ENCODE data around the gene EPHB4.
"Not testable (repeated sequence)": the region's sequence is repeated elsewhere in the genome, so short reads cannot be mapped to it uniquely, and the experiment has no call there.

EPHB4 gene

GRCh38 chr7:100819586-100819985 is 7.7 kb downstream of the EPHB4 start:
- DNase-seq = no peak

GRCh38 chr7:100818825-100819224 is 8.5 kb downstream of the EPHB4 start:
- DNase-seq = no peak

- DNase-seq = no peak
Observed at GRCh38 chr7:100818366-100818765, 9.0 kb downstream of the EPHB4 start.

GRCh38 chr7:100817097-100817496 is 10.2 kb downstream of the EPHB4 start:
- no peak for DNase-seq

DNA sequence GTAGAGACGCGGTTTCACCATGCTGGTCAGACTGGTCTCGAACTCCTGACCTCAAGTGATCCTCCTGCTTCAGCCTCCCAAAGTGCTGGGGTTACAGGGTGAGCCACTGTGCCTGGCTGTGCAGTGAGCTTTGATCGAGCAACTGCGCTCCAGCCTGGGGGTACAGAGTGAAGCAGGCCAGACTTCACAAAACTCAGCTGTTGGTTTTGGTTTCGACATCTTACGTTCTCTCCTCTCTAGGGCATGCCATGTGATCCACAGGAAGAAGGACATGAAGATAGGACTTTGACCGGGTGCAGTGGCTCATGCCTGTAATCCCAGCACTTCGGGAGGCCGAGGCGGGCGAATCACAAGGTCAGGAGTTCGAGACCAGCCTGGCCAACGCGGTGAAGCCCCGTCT is 10.8 kb downstream of the EPHB4 start:
- DNase-seq = not testable (repeated sequence)

DNA sequence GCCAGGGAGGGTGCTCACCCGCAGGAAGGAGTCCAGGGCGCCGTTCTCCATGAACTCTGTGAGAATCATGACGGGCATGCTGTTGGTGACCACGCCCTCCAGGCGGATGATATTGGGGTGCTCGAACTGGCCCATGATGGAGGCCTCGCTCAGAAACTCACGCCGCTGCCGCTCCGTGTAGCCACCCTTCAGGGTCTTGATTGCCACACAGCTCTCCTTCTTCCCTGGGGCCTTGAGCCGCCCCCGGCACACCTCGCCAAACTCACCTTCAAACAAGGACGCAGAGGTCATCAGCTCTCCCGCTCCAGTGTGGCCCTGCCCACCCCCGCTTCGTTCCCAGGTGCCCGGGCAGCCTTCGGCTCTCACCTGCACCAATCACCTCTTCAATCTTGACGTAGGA is 14.6 kb downstream of the EPHB4 start:
- no peak for DNase-seq

DNA sequence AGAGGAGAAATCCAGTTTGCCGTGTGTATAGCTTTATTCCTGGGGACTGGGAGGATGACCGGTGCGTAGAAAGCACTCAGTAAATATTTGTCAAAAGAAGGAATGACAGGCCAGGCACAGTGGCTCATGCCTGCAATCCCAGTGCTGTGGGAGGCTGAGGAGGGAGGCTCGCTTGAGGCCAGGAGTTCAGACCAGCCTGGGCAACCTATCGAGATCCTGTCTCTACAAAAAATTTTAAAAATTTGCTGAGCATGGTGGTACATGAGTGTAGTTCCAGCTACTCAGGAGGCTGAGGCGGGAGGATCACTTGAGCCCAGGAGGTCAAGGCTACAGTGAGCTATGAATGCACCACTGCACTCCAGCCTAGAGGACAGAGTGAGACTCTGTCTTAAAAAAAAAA is 15.8 kb downstream of the EPHB4 start:
- DNase-seq = no peak

DNA sequence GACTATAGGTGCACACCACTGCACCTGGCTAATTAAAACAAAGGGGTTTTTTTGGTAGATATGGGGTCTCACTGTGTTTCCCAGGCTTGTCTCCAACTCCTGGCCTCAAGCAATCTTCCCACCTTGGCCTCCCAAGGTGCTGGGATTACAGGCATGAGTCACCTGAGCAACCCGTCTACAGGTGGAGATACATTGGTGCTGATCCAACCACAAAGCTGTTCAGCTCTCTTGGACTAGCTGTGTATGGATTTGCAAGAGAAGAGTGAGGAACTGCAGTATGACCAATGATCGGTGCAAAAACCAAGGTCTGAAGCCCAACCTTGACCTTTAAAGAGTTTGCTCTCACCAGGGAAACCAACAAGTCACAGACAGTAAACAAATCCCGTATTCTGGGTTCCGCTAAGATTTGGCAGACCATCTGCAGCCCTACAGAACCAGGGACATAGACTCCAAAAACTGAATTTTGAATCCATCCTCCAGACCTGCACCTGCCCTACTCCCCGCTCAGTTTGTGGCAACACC is 18.9 kb downstream of the EPHB4 start:
- no peak for DNase-seq

- DNase-seq = not testable (repeated sequence)
Observed at GRCh38 chr7:100806883-100807282, 20.4 kb downstream of the EPHB4 start.

GRCh38 chr7:100806276-100806675 is 21.0 kb downstream of the EPHB4 start:
- DNase-seq = no peak

DNA sequence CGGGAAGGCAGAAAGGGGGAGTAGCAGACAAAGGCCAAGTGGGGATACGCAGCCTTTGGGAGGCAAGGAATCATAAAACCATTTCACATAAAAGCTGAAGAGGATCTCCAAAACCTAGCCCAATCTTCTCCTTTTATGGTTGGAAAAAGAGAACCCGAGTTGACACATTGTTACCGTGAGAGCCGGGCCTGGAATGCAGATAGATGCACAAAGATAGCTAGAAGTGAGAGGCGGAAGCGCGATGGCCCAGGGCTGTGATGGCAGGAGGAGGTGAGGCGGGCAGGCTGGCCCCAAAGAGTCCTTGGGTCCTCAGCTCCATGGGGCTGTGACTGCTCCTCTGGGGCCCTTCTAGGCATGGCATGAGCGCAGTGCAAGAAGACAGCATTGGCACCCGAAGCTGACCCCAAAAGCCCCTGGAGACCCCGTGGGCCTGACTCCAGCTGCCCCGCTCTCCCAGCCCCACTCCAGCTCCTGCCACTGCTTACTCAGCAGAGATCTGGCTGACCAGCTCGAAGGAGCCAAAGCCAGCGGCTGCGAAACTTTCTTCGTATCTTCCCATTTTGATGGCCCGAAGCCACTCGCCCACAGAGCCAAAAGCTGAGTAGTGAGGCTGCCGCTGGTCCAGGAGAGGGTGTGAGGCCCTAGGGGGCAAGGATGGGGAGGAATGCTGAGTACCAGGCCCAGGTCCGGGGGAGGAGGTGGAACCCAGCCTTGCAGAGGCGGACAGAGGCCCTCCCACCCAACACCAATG is 22.5 kb downstream of the EPHB4 start:
- DNase-seq = no peak

DNA sequence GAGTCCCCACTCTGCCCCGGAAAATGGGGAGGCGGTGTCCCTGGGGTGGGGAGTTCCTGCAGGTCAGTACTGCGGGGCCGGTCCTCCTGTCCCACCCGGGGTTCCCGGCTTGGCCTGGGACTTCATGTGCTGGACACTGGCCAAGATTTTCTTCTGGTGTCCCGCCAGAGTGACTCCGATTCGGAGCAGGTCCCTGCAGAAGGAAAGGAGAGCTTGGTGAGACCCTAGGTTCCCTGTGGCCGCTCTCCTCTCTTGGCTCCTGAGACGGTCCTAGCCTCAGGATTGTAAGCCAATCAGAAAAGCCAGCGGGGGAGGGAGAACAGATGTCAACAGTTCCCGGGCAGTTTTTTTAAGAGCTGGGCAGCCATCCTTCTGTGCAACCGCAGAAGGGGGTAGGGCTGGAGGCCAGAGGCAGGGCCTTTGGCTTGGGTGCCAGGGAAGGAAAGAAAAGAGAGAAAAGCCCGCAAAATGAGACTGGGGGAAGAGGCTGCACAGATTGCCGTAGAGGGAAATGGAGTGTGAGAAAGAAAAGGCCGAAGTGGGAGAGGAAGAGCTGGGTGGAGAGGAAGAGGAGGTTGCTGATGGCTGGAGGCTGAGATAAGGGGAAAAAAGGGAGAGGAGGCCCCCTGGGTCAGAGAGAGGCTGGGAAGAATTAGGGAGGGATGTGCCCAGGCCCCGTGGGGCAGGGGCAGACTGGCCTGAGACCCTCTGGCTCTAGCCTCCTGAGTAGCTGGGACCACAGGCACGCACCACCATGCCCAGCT is 23.7 kb downstream of the EPHB4 start:
- DNase-seq = peak; percentile 55

DNA sequence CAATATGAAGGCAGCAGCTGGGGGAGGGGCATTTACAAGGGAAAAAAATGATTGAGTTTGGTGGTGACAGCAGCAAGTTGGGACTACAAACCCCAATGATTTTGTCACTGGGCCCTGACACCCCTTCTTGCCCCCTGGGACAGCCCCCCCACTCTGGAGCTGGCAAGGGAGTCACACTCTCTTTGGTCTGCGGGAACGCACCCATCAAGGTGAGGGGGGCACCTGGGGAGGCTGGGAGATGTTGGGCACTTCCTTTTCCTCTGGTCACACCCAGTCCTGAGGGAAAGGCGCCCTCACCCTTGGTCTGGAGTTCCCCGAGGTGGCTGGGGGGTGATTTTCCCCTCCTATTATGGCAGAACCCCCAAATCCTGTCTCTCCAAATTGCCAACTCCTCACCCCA is 24.4 kb downstream of the EPHB4 start:
- DNase-seq = no peak

- no peak for DNase-seq
Observed at GRCh38 chr7:100801833-100802568, 25.3 kb downstream of the EPHB4 start.

DNA sequence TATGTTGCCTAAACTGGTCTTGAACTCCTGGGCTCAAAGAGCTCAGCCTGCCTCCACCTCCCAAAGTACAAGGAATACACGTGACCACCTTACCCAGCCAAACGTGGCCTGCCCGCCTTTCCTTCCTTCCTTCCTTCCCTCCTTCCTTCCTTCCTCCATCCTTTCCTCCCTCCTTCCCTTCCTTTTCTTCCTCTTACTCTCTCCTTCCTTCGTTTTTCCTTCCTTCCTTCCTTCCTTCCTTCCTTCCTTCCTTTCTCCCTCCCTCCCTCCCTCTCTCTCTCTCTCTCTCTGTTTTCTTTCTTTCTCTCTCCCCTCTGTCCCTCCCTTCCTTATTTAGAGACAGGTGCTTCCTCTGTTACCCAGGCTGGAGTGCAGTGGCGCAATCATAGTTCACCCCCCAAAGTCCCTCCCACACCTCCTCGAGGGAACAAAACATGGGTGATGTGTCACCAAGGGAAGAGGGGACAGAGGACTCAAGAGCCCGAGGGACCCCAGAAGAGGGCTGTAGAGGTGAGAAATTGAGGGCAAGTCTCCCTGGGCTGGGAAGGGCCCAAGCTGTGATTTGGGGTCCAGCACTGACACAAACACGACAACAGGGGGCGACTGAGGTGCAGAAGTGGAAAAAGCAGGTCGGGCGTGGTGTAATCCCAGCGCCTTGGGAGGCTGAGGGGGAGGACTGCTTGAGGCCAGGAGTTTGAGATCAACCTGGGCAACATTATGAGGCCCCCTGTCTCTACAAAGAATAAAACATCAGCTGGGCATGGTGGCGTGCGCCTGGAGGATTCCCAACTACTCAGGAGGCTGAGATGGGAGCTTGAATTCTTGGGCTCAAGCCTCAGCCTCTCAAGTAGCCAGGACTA is 28.1 kb downstream of the EPHB4 start:
- DNase-seq = no peak

GRCh38 chr7:100794741-100795140 is 32.6 kb downstream of the EPHB4 start:
- no peak for DNase-seq

DNA sequence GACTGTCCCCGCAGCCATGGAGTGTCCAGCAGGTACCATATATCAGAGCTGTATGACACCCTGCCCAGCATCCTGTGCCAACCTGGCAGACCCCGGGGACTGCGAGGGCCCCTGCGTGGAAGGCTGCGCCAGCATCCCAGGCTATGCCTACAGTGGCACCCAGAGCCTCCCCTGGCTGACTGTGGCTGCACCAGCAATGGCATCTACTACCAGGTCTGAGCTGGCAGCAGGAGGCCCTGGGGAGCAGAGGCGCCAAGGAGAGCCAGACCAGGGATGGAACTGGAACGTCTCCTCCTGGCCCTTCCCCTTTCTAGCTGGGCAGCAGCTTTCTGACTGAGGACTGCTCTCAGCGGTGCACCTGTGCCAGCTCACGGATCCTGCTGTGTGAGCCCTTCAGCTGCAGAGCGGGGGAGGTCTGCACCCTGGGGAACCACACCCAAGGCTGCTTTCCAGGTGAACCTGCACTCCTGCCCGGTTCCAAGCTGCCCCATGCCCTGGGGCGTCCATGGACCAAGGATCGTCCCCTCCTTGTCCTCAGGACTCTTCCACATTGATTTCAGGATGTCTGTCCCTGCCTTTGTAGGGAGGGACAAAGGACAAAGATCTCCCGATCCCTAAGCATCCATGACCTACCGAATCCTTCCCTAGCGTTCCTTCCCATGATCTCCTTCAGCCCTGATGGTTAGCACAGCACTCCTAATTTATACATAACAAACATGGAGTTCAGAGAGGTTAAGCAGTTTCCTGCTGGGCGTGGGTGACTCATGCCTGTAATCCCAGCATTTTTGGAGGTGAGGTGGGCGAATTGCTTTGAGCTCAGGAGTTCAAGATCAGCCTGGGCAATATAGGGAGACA is 33.3 kb downstream of the EPHB4 start:
- DNase-seq = no peak

GRCh38 chr7:100791881-100792666 is 35.2 kb downstream of the EPHB4 start:
- DNase-seq = no peak

- no peak for DNase-seq
Observed at GRCh38 chr7:100789055-100789454, 38.3 kb downstream of the EPHB4 start.

DNA sequence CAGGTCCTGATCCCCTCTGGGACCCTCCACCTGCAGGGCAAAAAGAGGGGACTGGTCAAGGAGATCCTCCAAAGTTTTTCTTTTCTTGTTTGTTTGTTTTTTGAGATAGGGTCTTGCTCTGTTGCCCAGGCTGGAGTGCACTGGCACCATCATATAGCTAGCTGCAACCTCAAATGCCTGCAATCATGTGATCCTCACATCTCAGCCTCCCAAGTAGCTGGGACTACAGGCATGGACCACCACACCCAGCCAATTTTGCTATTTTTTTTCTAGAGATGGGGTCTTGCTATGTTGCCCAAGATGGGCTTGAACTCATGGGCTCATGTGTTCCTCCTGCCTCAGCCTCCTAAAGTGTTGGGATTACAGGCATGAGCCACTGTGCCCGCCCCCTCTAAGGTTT is 41.0 kb downstream of the EPHB4 start:
- no peak for DNase-seq

DNA sequence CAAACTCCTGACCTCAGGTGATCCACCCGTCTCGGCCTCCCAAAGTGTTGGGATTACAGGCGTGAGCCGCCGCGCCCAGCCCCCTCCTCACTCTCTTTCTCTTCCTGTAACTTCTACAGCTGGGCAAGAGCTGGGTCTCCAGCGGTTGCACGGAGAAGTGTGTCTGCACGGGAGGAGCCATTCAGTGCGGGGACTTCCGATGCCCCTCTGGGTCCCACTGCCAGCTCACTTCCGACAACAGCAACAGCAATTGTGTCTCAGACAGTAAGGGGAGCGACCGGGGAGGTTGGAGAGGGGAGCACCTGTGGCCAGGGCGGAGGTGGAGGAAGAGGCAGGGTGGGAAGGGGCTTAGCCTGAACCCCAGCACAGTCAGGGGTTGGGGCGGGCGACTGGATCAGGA is 41.4 kb downstream of the EPHB4 start:
- DNase-seq = no peak
